AG08395 (cell line): Measurements from ENCODE around the gene AFF3.

Experiments
- DNase-seq: peaks from one replicate; pipeline ENCODE4 v3.0.0; 2012; ENCODE audit warnings: mixed read lengths, low spot score

AFF3 gene

GRCh38 chr2:100041946-100042345 is 100.4 kb downstream of the AFF3 start:
- no peak for DNase-seq

- DNase-seq: no peak
These were observed 101.0 kb downstream of the AFF3 start for GRCh38 chr2:100041385-100041784.

GRCh38 chr2:100040906-100041305 is 101.5 kb downstream of the AFF3 start:
- DNase-seq: no peak

DNA sequence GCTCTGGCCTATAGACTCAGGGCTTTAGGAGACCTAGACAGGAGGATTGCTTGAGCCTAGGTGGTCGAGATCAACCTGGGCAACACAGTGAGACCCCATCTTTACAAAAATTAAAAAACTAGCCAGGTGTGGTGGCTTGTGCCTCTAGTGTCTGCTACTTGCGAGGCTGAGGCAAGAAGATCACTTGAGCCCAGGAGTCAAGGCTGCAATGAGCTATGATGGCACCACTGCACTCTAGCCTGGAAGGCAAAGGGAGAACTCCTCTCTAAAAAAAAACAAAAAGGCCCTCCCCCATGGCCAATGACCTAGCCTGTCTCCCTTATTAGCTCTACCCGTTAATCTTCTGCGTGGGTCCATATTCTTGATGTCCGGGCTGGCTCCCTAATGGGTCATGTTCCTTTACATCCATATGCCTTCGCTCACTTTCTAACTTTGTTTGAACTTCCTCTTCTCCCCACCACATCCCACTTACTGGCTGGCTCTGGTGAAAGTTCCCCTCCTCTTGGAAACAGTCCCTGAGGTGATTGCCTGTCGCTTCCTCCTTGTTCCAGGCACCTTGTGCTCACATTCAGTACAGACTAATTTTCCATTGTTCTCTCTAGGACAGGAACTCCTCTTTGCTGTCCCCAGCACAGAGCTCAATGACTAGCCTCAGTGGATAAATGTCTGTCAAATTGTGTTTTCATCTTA is 103.0 kb downstream of the AFF3 start:
- no peak for DNase-seq

- no peak for DNase-seq
These were observed 104.4 kb downstream of the AFF3 start for GRCh38 chr2:100038011-100038410.

GRCh38 chr2:100036793-100037192 is 105.6 kb downstream of the AFF3 start:
- DNase-seq: no peak

DNA sequence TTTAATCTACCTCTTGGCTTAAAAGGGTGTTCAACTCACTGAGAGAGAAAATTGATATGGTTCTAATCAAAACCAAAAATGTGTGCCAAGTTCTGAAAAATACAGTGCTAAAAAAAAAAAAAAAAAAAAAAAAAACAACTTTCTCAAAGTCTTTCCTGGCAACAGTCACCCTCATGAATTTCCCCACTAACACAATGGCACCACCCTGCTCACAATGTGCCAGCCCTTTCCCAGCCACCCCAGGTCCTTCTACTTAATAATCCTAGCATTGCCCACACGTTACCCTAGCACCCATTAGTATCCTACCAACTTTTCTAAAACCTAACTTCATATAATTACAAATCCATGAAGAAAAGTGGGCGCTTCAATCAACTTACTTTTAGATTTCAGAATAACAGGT is 106.4 kb downstream of the AFF3 start:
- no peak for DNase-seq

- DNase-seq: no peak
These were observed 108.0 kb downstream of the AFF3 start for GRCh38 chr2:100034431-100034830.

- no peak for DNase-seq
These were observed 108.4 kb downstream of the AFF3 start for GRCh38 chr2:100033976-100034375.

- no peak for DNase-seq
These were observed 110.8 kb downstream of the AFF3 start for GRCh38 chr2:100031604-100032003.

DNA sequence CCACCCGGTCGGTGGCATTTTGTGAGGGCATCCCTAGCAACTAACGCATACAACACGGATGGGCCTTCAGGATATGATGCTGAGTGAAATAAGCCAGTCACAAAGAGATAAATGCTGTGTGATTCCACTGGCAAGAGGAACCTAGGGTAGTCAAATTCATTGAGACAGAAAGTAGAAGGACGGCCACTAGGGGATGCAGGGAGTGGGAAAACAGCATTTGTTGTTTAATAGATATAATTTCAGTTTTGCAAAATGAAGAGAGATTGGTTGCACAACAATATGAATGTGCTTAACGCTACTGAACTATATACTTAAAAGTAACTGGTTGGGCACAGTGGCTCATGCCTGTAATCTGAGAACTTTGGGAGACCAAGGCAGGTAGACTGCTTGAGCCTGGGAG is 112.9 kb downstream of the AFF3 start:
- no peak for DNase-seq

- DNase-seq: no peak
These were observed 120.5 kb downstream of the AFF3 start for GRCh38 chr2:100021791-100022340.

DNA sequence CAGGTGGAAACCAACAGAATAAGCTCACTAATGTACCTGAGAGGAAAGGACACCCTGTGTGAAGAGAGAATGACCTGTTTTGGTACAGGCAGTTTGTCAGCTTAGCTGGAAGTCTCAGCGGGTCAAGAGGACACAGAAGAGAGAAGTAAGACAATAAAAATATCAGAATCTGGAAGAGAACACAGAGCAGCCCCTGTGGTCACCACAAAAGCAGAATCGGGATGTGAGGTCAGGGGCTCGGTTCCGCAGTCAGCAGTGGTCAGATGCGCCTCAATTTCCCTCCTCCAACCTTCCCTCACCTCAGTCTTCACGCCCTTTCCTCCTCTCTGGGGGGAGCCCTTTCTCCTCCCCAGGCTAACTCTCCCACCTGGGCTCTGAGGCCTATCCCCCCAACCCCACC is 122.9 kb downstream of the AFF3 start:
- DNase-seq: no peak

DNA sequence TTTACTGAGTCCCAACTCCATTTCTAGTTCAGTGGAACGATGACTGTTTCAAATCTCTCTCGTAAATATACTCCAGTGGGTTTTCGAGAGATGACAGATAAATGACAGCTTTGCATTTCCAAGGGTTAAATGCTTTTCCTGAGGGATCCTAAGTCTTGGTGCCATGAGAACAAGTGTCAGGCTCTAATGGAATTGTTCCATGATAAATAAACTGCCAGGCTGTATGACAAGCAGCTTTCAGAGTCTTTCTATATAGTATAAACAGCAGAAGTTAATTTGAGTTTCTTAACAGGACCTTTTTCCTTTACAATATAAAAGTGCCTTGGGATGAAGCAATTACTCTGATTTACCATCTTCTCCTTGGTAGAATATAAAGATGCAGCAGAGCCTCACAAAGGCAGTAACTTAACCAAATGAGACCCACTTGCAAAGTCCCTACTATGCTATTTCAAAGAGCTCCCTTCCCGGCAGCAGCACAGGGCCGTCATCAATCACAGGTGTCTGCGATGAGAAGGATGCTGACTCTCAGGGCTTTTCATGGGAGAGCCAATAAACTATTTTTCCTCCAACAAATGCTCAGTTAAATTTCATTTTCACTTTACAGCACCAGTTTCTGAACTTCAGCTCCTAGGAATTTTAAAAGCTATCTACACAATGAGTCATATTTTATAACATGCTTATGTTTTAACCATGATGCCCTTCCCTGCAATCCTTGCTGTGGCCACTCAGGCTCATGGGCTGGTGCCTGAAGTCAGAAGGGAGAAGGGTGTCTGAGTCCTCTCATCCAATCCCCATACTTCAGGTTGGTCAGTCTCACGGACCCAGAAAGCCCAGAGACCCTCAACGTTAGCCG is 123.8 kb downstream of the AFF3 start:
- DNase-seq: peak; percentile 76

DNA sequence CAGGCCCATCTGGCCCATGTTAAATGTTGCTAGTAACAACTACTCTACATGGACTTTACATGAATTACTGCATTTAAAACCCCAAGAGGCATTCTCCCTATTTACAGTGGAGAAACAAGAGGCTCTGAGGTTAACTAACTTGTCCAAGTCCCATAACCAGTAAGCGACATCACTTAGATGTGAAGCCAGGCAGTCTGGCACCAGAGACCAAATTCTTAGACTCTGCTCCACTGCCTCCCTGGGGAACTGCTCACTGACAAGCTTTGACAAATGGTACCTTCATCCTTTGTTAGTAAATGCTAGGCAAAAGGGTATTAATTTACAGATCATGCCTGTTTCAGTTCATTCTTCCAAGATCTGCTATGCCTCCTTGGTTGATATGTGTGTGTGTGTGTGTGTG is 124.8 kb downstream of the AFF3 start:
- DNase-seq: peak; percentile 62

GRCh38 chr2:100016756-100017155 is 125.6 kb downstream of the AFF3 start:
- DNase-seq: no peak

- no peak for DNase-seq
These were observed 126.5 kb downstream of the AFF3 start for GRCh38 chr2:100015849-100016248.

- DNase-seq: peak; percentile 91
These were observed 128.3 kb downstream of the AFF3 start for GRCh38 chr2:100013892-100014677.

DNA sequence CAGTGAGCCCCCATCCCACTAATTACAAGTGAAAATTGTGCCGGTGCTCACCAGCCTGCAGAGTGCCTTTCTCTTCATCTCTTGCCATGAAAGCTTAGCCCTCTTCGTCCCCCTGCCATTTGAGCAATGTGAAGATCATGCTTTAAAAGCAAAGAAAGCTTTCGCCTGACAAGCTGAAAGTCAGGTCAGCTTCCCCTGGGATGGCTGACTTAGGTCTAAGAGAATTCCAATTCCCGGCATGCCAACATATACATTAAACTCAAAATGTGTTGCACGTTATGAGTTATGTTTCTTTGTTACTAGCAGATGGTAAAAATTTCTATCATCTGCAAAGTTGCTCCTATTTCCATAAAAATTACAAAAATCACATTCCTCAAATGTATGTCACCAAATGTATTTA is 129.8 kb downstream of the AFF3 start:
- DNase-seq: no peak

DNA sequence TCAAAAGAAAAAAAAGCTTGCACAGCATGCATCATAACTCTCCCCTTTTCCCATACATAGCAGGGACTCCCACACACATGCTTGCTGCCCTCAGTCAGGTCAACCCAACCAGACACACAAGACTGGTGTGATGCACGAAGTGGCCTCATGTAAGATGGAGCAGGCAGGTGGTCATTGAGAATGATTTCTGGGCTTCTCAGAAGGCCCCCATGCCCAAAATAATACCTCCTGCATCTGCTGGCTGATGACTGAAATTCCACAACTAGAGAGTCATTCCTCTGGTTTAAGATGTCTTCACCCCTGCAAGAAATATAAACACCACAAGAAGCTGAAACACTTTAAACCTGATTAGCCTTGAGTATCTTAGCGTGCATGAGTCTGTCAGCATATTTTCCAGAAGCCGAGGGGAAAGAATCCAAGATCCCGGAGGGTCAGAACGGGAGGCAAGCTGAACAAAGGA is 131.1 kb downstream of the AFF3 start:
- peak; percentile 83 for DNase-seq

DNA sequence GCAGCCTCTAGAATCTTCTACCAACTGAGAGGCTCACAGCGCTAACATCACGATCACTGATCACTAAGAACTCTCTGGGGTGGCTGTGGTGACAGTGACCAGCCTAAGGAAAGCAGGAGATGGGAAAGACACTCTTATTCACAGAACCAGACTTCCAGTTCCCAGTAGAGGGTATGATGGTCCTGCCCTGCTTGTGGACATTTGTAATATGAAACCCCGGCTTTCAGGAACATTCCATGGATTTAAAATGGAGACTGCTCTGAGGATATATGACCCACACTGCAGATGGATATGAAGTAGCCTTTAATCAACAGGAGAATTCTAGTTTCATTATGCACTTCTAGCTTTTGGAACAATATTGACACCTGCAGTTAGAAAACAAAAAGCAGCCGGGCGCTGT is 131.8 kb downstream of the AFF3 start:
- no peak for DNase-seq

GRCh38 chr2:100009743-100010142 is 132.6 kb downstream of the AFF3 start:
- DNase-seq: no peak
